OCI-LY7 (cell line): ENCODE measurements around the gene FYB2. TPM values are rescaled to one million over a fixed set of nuclear protein-coding genes. Genes with fewer than 3 reads are reported as not detected.

Experiments used
- BruUV-seq: library from RNA; stranded (reverse); fragments of 400-500 nt; replicated peaks from 2 replicates; lab custom pipeline; 2021; lab: Mats Ljungman, UMichigan
- CTCF ChIA-PET: fragments of 300-600 bp; sonication (Branson Sonifier 250); formaldehyde crosslinking; loops from one replicate; lab custom pipeline; 2022; ENCODE audit warnings: antibody characterized with exemption; ENCODE audit not compliant: unreplicated experiment; lab: Charles Lee
- POLR2A ChIA-PET: fragments of 300-600 bp; sonication (Branson Sonifier 250); formaldehyde crosslinking; loops from one replicate; lab custom pipeline; 2022; ENCODE audit warnings: antibody characterized with exemption; lab: Charles Lee
- DNase-seq: peaks from one replicate; pipeline ENCODE4 v3.0.0-alpha.2; 2015; ENCODE audit warnings: low spot score
- H2AFZ ChIP-seq: fragments of 200-600 bp; sonication (generic), shearing (Covaris generic); 2 replicates; pipeline ENCODE4 v1.6.1; 2014; ENCODE audit warnings: mild to moderate bottlenecking, antibody characterized with exemption, low read length, moderate library complexity
- H3K27ac ChIP-seq: fragments of 200-600 bp; sonication (generic); 2 replicates; pipeline ENCODE4 v1.5.1; 2014; ENCODE audit warnings: mixed run types, low read depth, mild to moderate bottlenecking, moderate library complexity, low read length, inconsistent platforms; ENCODE audit not compliant: poor library complexity, severe bottlenecking
- H3K36me3 ChIP-seq: fragments of 200-600 bp; sonication (generic); 2 replicates; pipeline ENCODE4 v1.6.1; 2014; ENCODE audit warnings: mild to moderate bottlenecking, antibody characterized with exemption, low read length, moderate library complexity, mixed read lengths; ENCODE audit not compliant: insufficient read depth
- H3K4me1 ChIP-seq: fragments of 200-600 bp; sonication (generic); 2 replicates; pipeline ENCODE4 v1.5.1; 2014; ENCODE audit warnings: mild to moderate bottlenecking, low read length; ENCODE audit not compliant: insufficient read depth, poor library complexity, severe bottlenecking
- H3K4me2 ChIP-seq: fragments of 200-600 bp; sonication (generic); 2 replicates; pipeline ENCODE4 v1.6.1; 2014; ENCODE audit warnings: mild to moderate bottlenecking, low read length
- H3K4me3 ChIP-seq: fragments of 200-600 bp; sonication (generic); 2 replicates; pipeline ENCODE4 v1.5.1; 2014; ENCODE audit warnings: mild to moderate bottlenecking, low read depth, low read length; ENCODE audit not compliant: poor library complexity, severe bottlenecking
- H3K79me2 ChIP-seq: fragments of 200-600 bp; sonication (generic); 2 replicates; pipeline ENCODE4 v1.6.1; 2016; ENCODE audit warnings: low read depth, mild to moderate bottlenecking, low read length, moderate library complexity, mixed read lengths; ENCODE audit not compliant: insufficient read depth
- H3K9me2 ChIP-seq: fragments of 200-600 bp; sonication (generic); 2 replicates; pipeline ENCODE4 v1.6.1; 2016; ENCODE audit warnings: mild to moderate bottlenecking, low read length, mixed read lengths; ENCODE audit not compliant: insufficient read depth
- H3K9me3 ChIP-seq: fragments of 200-600 bp; sonication (generic); 2 replicates; pipeline ENCODE4 v1.6.1; 2014; ENCODE audit warnings: mild to moderate bottlenecking, mixed run types, low read length, mixed read lengths
- H4K20me1 ChIP-seq: fragments of 200-600 bp; sonication (generic); 2 replicates; pipeline ENCODE4 v1.6.1; 2014; ENCODE audit warnings: mild to moderate bottlenecking, antibody characterized with exemption, low read length, moderate library complexity, mixed read lengths; ENCODE audit not compliant: insufficient read depth
- CTCF ChIP-seq: fragments of 200-600 bp; sonication (generic); conservative IDR thresholded peaks from 2 replicates; pipeline ENCODE4 v1.5.1; 2014; ENCODE audit warnings: mild to moderate bottlenecking, antibody characterized with exemption, low read length, moderate library complexity, mixed read lengths
- EZH2phosphoT487 ChIP-seq: fragments of 200-600 bp; sonication (generic); IDR thresholded peaks from 2 replicates; pipeline ENCODE4 v1.6.1; 2018; ENCODE audit warnings: low read depth, borderline replicate concordance, mild to moderate bottlenecking, mixed run types, antibody characterized with exemption, low read length, moderate library complexity, mixed read lengths
- intact Hi-C: fragments of 100-400 bp; cut with micrococcal nuclease; formaldehyde crosslinking; loops from one replicate; pipeline ENCODE4 v1.10.0; 2022; ENCODE audit not compliant: unreplicated experiment
- total RNA-seq, 2 experiments: library from RNA; depleted of rRNA in 1 of 2; stranded (reverse); fragments of >200 nt in 1 of 2; shearing (Covaris generic) in 1 of 2; gene quantifications; 2 replicates each; pipeline ENCODE4 v1.2.3, GENCODE V29; 2014 to 2022

The FYB2 gene
- total RNA-seq, 2 experiments from 2014 or later, result not detected

DNA sequence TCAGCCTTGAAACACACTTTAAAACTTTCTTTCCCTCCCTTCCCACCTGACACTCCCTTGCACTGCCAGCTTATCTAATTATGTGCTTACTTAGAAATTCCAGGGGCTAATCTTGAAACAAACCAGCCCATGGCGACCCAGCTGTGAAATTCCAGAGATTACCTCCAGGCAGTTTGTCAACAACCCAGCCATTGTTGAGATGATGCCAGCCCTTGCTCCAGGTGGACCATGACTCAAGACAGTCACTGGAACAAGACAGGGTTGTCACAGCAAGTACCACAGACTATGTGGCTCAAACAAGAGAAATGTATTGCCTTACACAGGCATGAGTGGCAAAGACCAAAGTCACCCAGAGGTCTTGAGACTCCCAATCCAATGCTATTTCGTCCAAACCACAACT is 7.9 kb downstream of the FYB2 start:
- Histone ChIP-seq H3K4me1 (no peaks in the 10 kb centered on the region), H3K9me2 (no peaks in the 10 kb centered on the region), H3K27ac (no peak overlapping the region), H3K36me3 (no peaks in the 10 kb centered on the region), H4K20me1 (no peaks in the 10 kb centered on the region), H3K79me2 (no peaks in the 10 kb centered on the region), H3K4me2 (no peak overlapping the region), H3K4me3 (no peak overlapping the region), H3K9me3 (no peaks in the 10 kb centered on the region), H2AFZ (no peak overlapping the region)
- intact Hi-C loops, result no loop called here
- POLR2A ChIA-PET, result no interaction called here
- TF ChIP-seq CTCF, result no peak
- TF ChIP-seq EZH2phosphoT487, result no peak
- CTCF ChIA-PET, result no interaction called here
- DNase-seq, result no peak
- BruUV-seq, result no TSS peak

GRCh38 chr1:56808410-56808809 is 10.8 kb downstream of the FYB2 start:
- TF ChIP-seq EZH2phosphoT487 (no peak), CTCF (no peak)
- Histone ChIP-seq H3K4me2 (no peak overlapping the region), H3K36me3 (no peaks in the 10 kb centered on the region), H3K4me3 (no peak overlapping the region), H2AFZ (no peak overlapping the region), H4K20me1 (no peaks in the 10 kb centered on the region), H3K27ac (no peak overlapping the region), H3K4me1 (no peaks in the 10 kb centered on the region), H3K79me2 (no peaks in the 10 kb centered on the region), H3K9me3 (no peaks in the 10 kb centered on the region), H3K9me2 (no peaks in the 10 kb centered on the region)
- BruUV-seq, result no TSS peak
- ChIA-PET POLR2A (no interaction called here), CTCF (no interaction called here)
- DNase-seq, result no peak
- intact Hi-C loops, result no loop called here

DNA sequence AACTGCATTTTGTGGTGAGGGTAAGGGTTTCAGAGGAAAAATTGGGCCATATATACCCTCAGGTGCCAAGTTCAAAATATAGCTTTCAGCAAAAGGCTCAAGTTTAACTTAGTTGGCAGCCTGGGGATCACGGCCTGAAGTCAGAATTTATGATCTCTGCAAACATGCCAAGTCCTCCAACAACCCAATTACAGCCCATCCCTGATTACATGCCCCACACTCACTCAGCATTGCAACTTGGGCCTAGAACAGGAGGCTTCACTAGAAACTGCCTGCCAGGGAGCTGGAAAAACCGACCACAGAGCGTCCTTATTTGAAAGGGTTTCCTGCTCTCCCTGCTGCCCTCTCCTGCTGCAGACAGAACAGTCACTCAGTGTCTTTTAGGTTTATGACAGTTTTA is 12.4 kb downstream of the FYB2 start:
- DNase-seq, result no peak
- Histone ChIP-seq H3K4me1 (no peaks in the 10 kb centered on the region), H3K4me2 (no peak overlapping the region), H3K9me3 (no peaks in the 10 kb centered on the region), H3K27ac (no peak overlapping the region), H2AFZ (no peak overlapping the region), H3K36me3 (no peaks in the 10 kb centered on the region), H3K4me3 (no peak overlapping the region), H4K20me1 (no peaks in the 10 kb centered on the region), H3K79me2 (no peaks in the 10 kb centered on the region), H3K9me2 (no peaks in the 10 kb centered on the region)
- ChIA-PET POLR2A (no interaction called here), CTCF (no interaction called here)
- no TSS peak for BruUV-seq
- TF ChIP-seq EZH2phosphoT487 (no peak), CTCF (no peak)
- intact Hi-C loops, result no loop called here
